Natural killer cell (primary cell): ENCODE data around the gene MAPKAPK2. TPM values are rescaled to one million over a fixed set of nuclear protein-coding genes. Genes with fewer than 3 reads are reported as not detected.

ENCODE experiments used
- ATAC-seq, 3 donors: fragments of 150-1000 bp in 2 of 3; fragments of 200-7000 bp in 1 of 3; cut with Tn5 transposase; 1 replicate in 1 of 3; 2 replicates in 2 of 3; pipeline ENCODE4 v1.10.0; 2021; ENCODE audit warnings: mild to moderate bottlenecking in 2 of 3, moderate library complexity in 2 of 3
- DNase-seq, 2 donors: peaks; one replicate each; pipeline versions ENCODE4 v3.0.0 to v3.0.0-alpha.2; 2013 to 2021; ENCODE audit warnings: mixed read lengths in 1 of 2
- H3K27ac ChIP-seq: one replicate; pipeline ENCODE4 v1.5.1; 2013; ENCODE audit warnings: mild to moderate bottlenecking, low read length
- H3K27me3 ChIP-seq: one replicate; pipeline ENCODE4 v1.6.1; 2013; ENCODE audit warnings: low read length; ENCODE audit not compliant: control insufficient read depth, insufficient read depth
- H3K36me3 ChIP-seq: one replicate; pipeline ENCODE4 v1.6.1; 2013; ENCODE audit warnings: low read length; ENCODE audit not compliant: control insufficient read depth, insufficient read depth
- H3K4me1 ChIP-seq: one replicate; pipeline ENCODE4 v1.6.1; 2013; ENCODE audit warnings: low read length; ENCODE audit not compliant: control insufficient read depth, insufficient read depth
- H3K4me3 ChIP-seq: one replicate; pipeline ENCODE4 v1.5.1; 2013; ENCODE audit warnings: low read length
- H3K9me3 ChIP-seq: one replicate; pipeline ENCODE4 v1.6.1; 2013; ENCODE audit warnings: low read length; ENCODE audit not compliant: control insufficient read depth, insufficient read depth
- H3K27ac Mint-ChIP-seq, 2 donors: one replicate each; pipeline ENCODE4 v1.8.0; 2022; ENCODE audit warnings: mild to moderate bottlenecking in 2 of 2, mixed read lengths in 2 of 2, moderate library complexity in 1 of 2
- H3K27me3 Mint-ChIP-seq, 2 donors: one replicate each; pipeline ENCODE4 v1.8.0; 2022; ENCODE audit warnings: low read depth in 2 of 2, mixed read lengths in 2 of 2
- H3K36me3 Mint-ChIP-seq: one replicate; pipeline ENCODE4 v1.8.0; 2022; ENCODE audit warnings: mixed read lengths
- H3K4me1 Mint-ChIP-seq, 2 donors: one replicate each; pipeline ENCODE4 v1.8.0; 2022; ENCODE audit warnings: mixed read lengths in 2 of 2
- H3K4me3 Mint-ChIP-seq: one replicate; pipeline ENCODE4 v1.8.0; 2022; ENCODE audit warnings: mild to moderate bottlenecking, moderate library complexity, mixed read lengths
- H3K9me3 Mint-ChIP-seq, 2 donors: one replicate each; pipeline ENCODE4 v1.8.0; 2022; ENCODE audit warnings: mixed read lengths in 2 of 2
- WGBS: methylation state at CpG from one replicate; pipeline ENCODE4 v1.1.7; 2013; ENCODE audit warnings: missing lambda C conversion rate; ENCODE audit not compliant: insufficient coverage; 5-methylcytosine and 5-hydroxymethylcytosine counted together
- intact Hi-C: fragments of 100-400 bp; cut with micrococcal nuclease; formaldehyde crosslinking; loops from one replicate; pipeline ENCODE4 v1.14.2; 2022
- total RNA-seq, 4 donors: library from RNA; stranded (reverse); fragments of 120-200 nt in 1 of 4; gene quantifications; one replicate each; pipeline versions ENCODE4 v1.2.3 to v1.2.4, GENCODE V29; 2013 to 2022
- TF ChIP-seq, protein P1 (sequence below): fragments of 200-600 bp; IDR thresholded peaks from one replicate; pipeline ENCODE4 v1.8.0; 2022; ENCODE audit warnings: antibody characterized with exemption

MAPKAPK2 gene
- total RNA-seq, 3 donors from 2014 or later (not counting 1 experiment from before 2014, with no cell fraction given) = 137 to 197 (median 178) TPM

DNA sequence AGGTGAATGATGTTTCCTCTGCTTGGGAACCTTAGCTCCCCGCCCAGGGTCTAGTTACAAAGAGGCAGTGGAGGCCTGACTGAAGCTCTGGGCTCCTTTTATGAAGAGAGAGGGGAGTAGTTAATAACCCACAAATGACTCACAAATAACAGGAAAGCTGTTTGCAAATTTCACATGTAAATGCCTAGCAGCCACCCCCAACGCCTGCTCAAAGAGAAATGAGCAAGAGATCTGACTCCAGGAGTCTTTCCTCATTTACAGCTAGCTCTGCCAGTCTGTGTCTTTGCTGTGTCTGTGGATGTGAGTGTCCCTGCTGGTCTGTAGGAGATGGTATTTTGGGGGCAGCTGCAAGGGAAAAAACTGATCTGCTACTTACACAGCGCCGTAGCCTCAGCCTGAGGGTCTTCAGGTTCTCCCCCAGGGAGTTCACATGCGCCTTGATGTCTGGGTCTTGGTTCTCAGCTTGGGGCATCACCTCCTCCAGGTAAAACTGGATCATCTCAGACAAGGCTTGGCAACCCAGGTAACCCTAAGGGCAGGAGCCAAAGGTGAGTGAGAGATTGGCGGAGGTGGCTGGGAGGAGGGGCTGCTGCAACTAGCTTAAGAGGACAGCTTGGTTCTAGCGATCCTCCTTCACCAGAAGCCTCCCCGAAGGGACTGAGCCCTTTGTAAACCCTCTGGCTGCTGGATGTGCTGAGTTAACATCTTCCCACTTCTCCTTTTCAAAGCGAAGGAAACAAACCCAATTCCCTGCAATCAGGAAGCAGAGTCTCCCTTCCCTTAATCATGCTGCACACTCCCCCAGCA lies 86.0 kb downstream of the MAPKAPK2 start, which contains the start of gene IL19:
Gene IL19 (plus strand): TSS at position 243 of the 807 bp plus-strand sequence. CDS start 65,890 bp downstream, outside the sequence.
- Histone ChIP-seq H3K27ac (peak within 1 kb of the TSS; percentile 52), H3K9me3 (no peaks in the 10 kb centered on the region), H3K36me3 (no peaks in the 10 kb centered on the region), H3K4me3 (no peak within 1 kb of the TSS), H3K4me1 (peaks cover 80% of the 10 kb centered on the region), H3K27me3 (no peaks in the 10 kb centered on the region)
- no peak for ATAC-seq
- H3K4me3 Mint-ChIP-seq = peak within 1 kb of the TSS; percentile 40
- TF ChIP-seq, protein P1, sequence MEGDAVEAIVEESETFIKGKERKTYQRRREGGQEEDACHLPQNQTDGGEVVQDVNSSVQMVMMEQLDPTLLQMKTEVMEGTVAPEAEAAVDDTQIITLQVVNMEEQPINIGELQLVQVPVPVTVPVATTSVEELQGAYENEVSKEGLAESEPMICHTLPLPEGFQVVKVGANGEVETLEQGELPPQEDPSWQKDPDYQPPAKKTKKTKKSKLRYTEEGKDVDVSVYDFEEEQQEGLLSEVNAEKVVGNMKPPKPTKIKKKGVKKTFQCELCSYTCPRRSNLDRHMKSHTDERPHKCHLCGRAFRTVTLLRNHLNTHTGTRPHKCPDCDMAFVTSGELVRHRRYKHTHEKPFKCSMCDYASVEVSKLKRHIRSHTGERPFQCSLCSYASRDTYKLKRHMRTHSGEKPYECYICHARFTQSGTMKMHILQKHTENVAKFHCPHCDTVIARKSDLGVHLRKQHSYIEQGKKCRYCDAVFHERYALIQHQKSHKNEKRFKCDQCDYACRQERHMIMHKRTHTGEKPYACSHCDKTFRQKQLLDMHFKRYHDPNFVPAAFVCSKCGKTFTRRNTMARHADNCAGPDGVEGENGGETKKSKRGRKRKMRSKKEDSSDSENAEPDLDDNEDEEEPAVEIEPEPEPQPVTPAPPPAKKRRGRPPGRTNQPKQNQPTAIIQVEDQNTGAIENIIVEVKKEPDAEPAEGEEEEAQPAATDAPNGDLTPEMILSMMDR = no peak
- no peaks in the 10 kb centered on the region for H3K36me3 Mint-ChIP-seq
- DNase-seq = no peak
- no peaks in the 10 kb centered on the region for H3K9me3 Mint-ChIP-seq
- H3K4me1 Mint-ChIP-seq = peaks cover 54 to 60% of the 10 kb centered on the region in 2 donors
- peak within 1 kb of the TSS; percentile 41 to 73 for H3K27ac Mint-ChIP-seq
- 69% methylated on average over 9 of the region's 9 CpGs for WGBS
- H3K27me3 Mint-ChIP-seq = peaks cover 10 to 16% of the 10 kb centered on the region in 2 donors
- intact Hi-C loops = no loop called here

- peak in 1 of 2 donors; percentile 42 for DNase-seq
- no peaks in the 10 kb centered on the region for H3K36me3 Mint-ChIP-seq
- peaks cover 9 to 16% of the 10 kb centered on the region in 2 donors for H3K27me3 Mint-ChIP-seq
- H3K36me3 ChIP-seq = no peaks in the 10 kb centered on the region
- H3K27me3 ChIP-seq = no peaks in the 10 kb centered on the region
- no peaks in the 10 kb centered on the region for H3K9me3 Mint-ChIP-seq
- H3K4me3 ChIP-seq = no peak overlapping the region
- intact Hi-C loops = no loop called here
- peaks cover 48 to 55% of the 10 kb centered on the region in 2 donors for H3K4me1 Mint-ChIP-seq
- 70% methylated on average over 4 of the region's 4 CpGs for WGBS
- peaks cover 74% of the 10 kb centered on the region for H3K4me1 ChIP-seq
- no peaks in the 10 kb centered on the region for H3K9me3 ChIP-seq
- H3K27ac ChIP-seq = no peak overlapping the region
- TF ChIP-seq, protein P1 = no peak
- no peak overlapping the region for H3K27ac Mint-ChIP-seq
- ATAC-seq = no peak
- H3K4me3 Mint-ChIP-seq = no peak overlapping the region
Measured at GRCh38 chr1:206771338-206771692, 86.6 kb downstream of the MAPKAPK2 start.

DNA sequence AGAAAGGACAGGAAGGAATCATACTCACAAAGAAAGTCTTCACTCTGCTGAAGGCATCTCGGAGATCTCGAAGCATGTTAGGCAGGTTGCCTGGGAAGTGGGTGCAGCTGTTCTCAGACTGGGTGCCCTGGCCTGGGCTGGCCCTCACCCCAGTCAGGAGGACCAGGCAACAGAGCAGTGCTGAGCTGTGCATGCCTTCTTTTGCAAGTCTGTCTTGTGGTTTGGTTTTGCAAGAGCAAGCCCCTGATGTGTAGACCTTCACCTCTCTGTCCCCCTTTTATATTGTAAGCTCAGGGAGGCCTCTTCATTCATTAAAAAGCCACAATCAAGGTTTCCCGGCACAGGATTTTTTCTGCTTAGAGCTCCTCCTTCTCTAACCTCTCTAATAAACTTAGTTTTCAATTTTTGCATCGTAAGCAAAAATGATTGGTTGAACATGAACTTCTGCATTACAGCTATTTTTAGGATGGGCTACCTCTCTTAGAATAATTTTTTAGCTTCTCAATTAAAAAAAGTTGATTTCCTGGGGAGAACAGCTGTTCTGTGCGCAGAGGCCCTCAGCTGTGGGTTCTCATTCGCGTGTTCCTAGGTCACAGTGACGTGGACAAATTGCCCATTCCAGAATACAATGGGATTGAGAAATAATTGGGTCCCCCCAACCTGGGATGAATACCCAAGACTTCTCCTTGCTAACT lies 87.7 kb downstream of the MAPKAPK2 start, which contains the start of gene IL10:
Gene IL10 (minus strand): TSS at position 252 of the 695 bp plus-strand sequence. CDS start 59 bp downstream, at position 193.
- Mint-ChIP-seq H3K27me3 (peaks cover 7 to 16% of the 10 kb centered on the region in 2 donors), H3K4me3 (no peak within 1 kb of the TSS)

More for the DNA sequence above, 87.7 kb downstream of the MAPKAPK2 start, which contains the start of gene IL10:
- intact Hi-C loops = no loop called here
- H3K27me3 ChIP-seq = no peaks in the 10 kb centered on the region
- Mint-ChIP-seq H3K36me3 (no peaks in the 10 kb centered on the region), H3K9me3 (no peaks in the 10 kb centered on the region), H3K4me1 (peaks cover 42 to 44% of the 10 kb centered on the region in 2 donors), H3K27ac (no peak within 1 kb of the TSS)
- no peaks in the 10 kb centered on the region for H3K9me3 ChIP-seq
- DNase-seq (no peak), ATAC-seq (no peak)
- H3K4me1 ChIP-seq = peaks cover 63% of the 10 kb centered on the region
- TF ChIP-seq, protein P1 = no peak
- 45% methylated on average over 8 of the region's 8 CpGs for WGBS
- no peak within 1 kb of the TSS for H3K27ac ChIP-seq
- H3K36me3 ChIP-seq = no peaks in the 10 kb centered on the region
- H3K4me3 ChIP-seq = no peak within 1 kb of the TSS
